DMS114 treated with DMSO at 0.1 percent for 48 hours (cell line): ENCODE measurements around the gene GIPC1.

ENCODE experiments used
- DNase-seq: peaks from one replicate; lab custom pipeline; 2025; ENCODE audit not compliant: unreplicated experiment; lab: John Stamatoyannopoulos, UW

Gene GIPC1

DNA sequence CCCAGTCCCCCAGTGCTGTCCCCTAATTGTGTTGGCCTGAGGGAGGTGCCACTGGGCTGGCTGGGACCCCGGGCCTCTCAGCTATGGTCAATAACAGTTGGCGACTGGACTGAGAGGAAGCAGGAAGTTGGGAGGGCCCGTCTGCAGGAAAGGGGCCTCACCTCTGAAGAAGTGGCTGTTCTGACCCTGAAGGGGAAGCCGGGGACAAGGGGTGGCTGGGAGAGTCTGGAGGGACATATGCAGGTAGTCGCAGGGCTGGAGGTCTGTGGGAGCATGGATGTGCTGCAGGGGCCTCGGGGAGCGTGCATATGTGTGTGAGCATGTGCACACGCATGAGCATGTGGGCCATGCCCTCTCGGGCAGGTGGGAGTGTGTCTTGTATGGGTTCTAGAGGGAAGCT, 56.9 kb downstream of the GIPC1 start:
- no peak for DNase-seq

- DNase-seq: no peak
These were observed 58.3 kb downstream of the GIPC1 start for GRCh38 chr19:14437578-14438140.

DNA sequence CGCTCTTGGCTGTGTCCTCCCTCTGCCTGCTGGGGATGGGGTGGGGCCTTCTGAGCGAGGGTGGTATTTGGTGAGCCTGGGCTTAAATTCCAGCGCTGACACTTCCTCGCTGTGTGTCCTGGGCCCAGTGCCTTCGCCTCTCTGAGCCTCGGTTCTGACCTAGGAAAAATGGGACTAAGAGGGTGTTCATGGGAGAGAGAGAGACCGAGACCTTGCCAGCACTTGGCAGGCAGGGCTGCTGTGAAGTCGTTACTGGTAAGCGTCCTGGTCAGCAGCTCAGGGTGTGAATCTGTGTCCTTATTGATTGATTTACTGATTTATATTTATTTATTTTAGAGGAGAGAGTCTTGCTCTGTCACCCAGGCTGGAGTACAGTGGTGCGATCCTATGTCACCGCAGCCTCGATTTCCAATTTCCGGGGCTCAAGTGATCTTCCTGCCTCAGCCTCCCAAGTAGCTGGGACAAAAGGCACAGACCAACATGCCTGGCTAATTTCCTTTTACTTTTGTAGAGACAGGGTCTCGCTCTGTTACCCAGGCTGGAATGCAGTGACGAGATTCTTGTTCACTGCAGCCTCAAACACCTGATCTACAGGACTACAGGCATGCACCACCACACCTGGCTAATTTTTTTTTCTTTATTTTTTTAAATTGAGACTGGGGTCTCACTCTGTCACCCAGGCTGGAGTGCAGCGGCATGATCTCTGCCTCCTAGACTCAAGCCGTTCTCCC, 60.4 kb downstream of the GIPC1 start:
- no peak for DNase-seq

- no peak for DNase-seq
These were observed 61.2 kb downstream of the GIPC1 start for GRCh38 chr19:14434543-14435319.

GRCh38 chr19:14433554-14434501, 62.1 kb downstream of the GIPC1 start:
- DNase-seq: no peak

- DNase-seq: no peak
These were observed 63.0 kb downstream of the GIPC1 start, which contains the start of gene PKN1 for GRCh38 chr19:14432791-14433553. Gene PKN1, plus strand, starts transcription at chr19:14433306. Its CDS starts 216 bp downstream, at chr19:14433522.

DNA sequence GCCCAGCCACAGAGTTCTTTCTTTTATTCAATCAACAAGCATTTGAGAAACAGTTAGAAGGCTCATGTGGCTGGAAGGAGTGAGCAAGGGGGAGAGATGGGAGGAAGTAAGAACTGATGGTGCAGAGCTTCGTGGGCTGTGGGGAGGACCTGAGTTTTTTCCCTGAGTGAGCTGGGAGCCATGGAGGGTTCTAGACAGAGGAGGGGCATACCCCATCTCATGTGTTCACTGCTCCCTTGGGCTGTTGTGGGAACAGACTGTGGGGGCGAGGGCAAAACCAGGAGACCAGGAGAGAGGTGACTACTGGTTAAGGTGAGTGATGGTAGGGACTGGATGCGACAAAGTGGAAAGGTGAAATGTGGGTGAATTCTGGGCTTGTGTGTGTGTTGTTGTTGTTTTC, 65.2 kb downstream of the GIPC1 start:
- DNase-seq: no peak

- no peak for DNase-seq
These were observed 67.0 kb downstream of the GIPC1 start for GRCh38 chr19:14428882-14429416.
